ENCODE results near the gene SHISA8. TPM values are rescaled to one million over a fixed set of nuclear protein-coding genes. Genes with fewer than 3 reads are reported as not detected.

The SHISA8 gene
- total and polyA plus RNA-seq, 2 of the 13 experiments (the other 11 are each of a cell fraction or from before 2014, with no cell fraction given) = not detected

- Histone ChIP-seq H4K20me1 (ENCODE audit: insufficient read depth, low read length) (no peaks in the 10 kb centered on the region), H3K4me3 (replicated peaks in 1 of 3; ENCODE audit: insufficient read depth in 1 of 3, low read depth in 2 of 3, low read length in 3 of 3) (no peak overlapping the region), H3K36me3 (replicated peaks in 1 of 2; ENCODE audit: control insufficient read depth in 1 of 2, insufficient read depth in 2 of 2, low read length in 2 of 2) (peaks cover 30 to 83% of the 10 kb centered on the region in 2 experiments), H3K4me1 (ENCODE audit: insufficient read depth, low read length) (no peaks in the 10 kb centered on the region), H3K9ac (ENCODE audit: insufficient read depth, low read depth, low read length) (no peak overlapping the region), H3K27me3 (ENCODE audit: control insufficient read depth in 1 of 2, insufficient read depth in 2 of 2, low read length in 2 of 2) (no peaks in the 10 kb centered on the region), H3K27ac (ENCODE audit: extremely low read length, insufficient read depth, low read length) (no peak overlapping the region), H3K4me2 (ENCODE audit: low read depth, low read length) (no peak overlapping the region), H3K79me2 (ENCODE audit: insufficient read depth, low read length) (no peaks in the 10 kb centered on the region), H2AFZ (ENCODE audit: low read length) (no peak overlapping the region), H3K9me3 (ENCODE audit: low read length) (no peaks in the 10 kb centered on the region)
- 91% methylated on average over 2 of the region's 2 CpGs for WGBS (ENCODE audit: low lambda C conversion rate)
- no peak for FAIRE-seq
- no peak for DNase-seq (ENCODE audit: low spot score)
- TF ChIP-seq PHF8 (CRISPR knock-in tag; IDR thresholded peaks at IDR 0.05) (no peak), PHB2 (IDR thresholded peaks at IDR 0.05; ENCODE audit: partially characterized antibody) (no peak), HHEX (CRISPR knock-in tag; IDR thresholded peaks at IDR 0.05) (no peak), ZNF776 (CRISPR knock-in tag; IDR thresholded peaks at IDR 0.05) (no peak), ZNF883 (CRISPR knock-in tag; IDR thresholded peaks at IDR 0.05; ENCODE audit: not compliant biosample characterization) (no peak), KAT8 (CRISPR knock-in tag; IDR thresholded peaks at IDR 0.05) (no peak)
- in situ Hi-C loops (cut with HindIII; ENCODE audit: extremely low pct_ligation_motif_present, low pct_unique_long_range_greater_than_20kb) (no loop called here), intact Hi-C loops (cut with micrococcal nuclease; ENCODE audit: unreplicated experiment) (no loop called here)
- BruUV-seq (replicated peaks) = no TSS peak
- ChIA-PET CTCF (ENCODE audit: low intra/inter-chr PET ratio, low total read pairs) (no interaction called here), POLR2A (no interaction called here)
- ATAC-seq = no peak
Observed at GRCh38 chr22:41874090-41874489, 40.8 kb downstream of the SHISA8 start.

DNA sequence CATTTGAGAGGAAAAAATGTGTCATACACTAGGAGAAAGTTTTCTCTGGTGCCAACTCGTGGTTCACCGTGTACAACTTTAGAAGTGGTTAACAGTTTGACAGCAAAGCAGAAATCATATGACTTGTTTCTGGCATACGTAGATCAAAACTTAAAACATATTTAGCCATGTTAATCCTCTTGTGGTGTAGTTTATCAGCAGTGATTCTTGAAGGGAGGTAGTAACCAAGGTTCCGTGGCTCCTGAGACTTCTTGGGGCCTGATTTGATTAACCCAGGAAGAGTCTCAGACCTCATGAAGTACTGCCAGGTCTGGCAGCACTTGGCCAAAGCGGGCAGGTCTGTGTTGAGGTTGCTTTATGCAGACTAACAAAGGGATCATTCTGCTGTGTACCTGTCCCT lies 41.5 kb downstream of the SHISA8 start:
- Histone ChIP-seq H3K4me1 (ENCODE audit: insufficient read depth, low read length) (no peaks in the 10 kb centered on the region), H3K27ac (ENCODE audit: extremely low read length, insufficient read depth, low read length) (no peak overlapping the region), H3K9ac (ENCODE audit: insufficient read depth, low read depth, low read length) (no peak overlapping the region), H4K20me1 (ENCODE audit: insufficient read depth, low read length) (no peaks in the 10 kb centered on the region), H3K36me3 (replicated peaks in 1 of 2; ENCODE audit: control insufficient read depth in 1 of 2, insufficient read depth in 2 of 2, low read length in 2 of 2) (peaks cover 32 to 83% of the 10 kb centered on the region in 2 experiments), H3K4me2 (ENCODE audit: low read depth, low read length) (no peak overlapping the region), H3K79me2 (ENCODE audit: insufficient read depth, low read length) (no peaks in the 10 kb centered on the region), H2AFZ (ENCODE audit: low read length) (no peak overlapping the region), H3K4me3 (replicated peaks in 1 of 3; ENCODE audit: insufficient read depth in 1 of 3, low read depth in 2 of 3, low read length in 3 of 3) (no peak overlapping the region), H3K9me3 (ENCODE audit: low read length) (no peaks in the 10 kb centered on the region), H3K27me3 (ENCODE audit: control insufficient read depth in 1 of 2, insufficient read depth in 2 of 2, low read length in 2 of 2) (no peaks in the 10 kb centered on the region)
- ChIA-PET CTCF (ENCODE audit: low intra/inter-chr PET ratio, low total read pairs) (no interaction called here), POLR2A (no interaction called here)
- intact Hi-C loops (cut with micrococcal nuclease; ENCODE audit: unreplicated experiment) = no loop called here
- WGBS (ENCODE audit: low lambda C conversion rate) = 98% methylated on average over 4 of the region's 5 CpGs
- no TSS peak for BruUV-seq (replicated peaks)
- DNase-seq (ENCODE audit: low spot score) (no peak), ATAC-seq (no peak), FAIRE-seq (no peak)
- in situ Hi-C loops (cut with HindIII; ENCODE audit: extremely low pct_ligation_motif_present, low pct_unique_long_range_greater_than_20kb) = no loop called here
- TF ChIP-seq ZNF629 (CRISPR knock-in tag; conservative IDR thresholded peaks at IDR 0.05) = no peak
- TF ChIP-seq EEA1 (CRISPR knock-in tag; IDR thresholded peaks at IDR 0.05; ENCODE audit: borderline replicate concordance) = no peak
- no peak for TF ChIP-seq ZNF577 (CRISPR knock-in tag; IDR thresholded peaks at IDR 0.05; ENCODE audit: borderline replicate concordance, low read depth)
- no peak for TF ChIP-seq MYNN (CRISPR knock-in tag; IDR thresholded peaks at IDR 0.05; ENCODE audit: low read depth)
- no peak for TF ChIP-seq MAX (IDR thresholded peaks at IDR 0.05)
- no peak for TF ChIP-seq ZFP90 (CRISPR knock-in tag; IDR thresholded peaks at IDR 0.05; ENCODE audit: borderline replicate concordance)
- TF ChIP-seq PRDM4 (CRISPR knock-in tag; IDR thresholded peaks at IDR 0.05; ENCODE audit: borderline replicate concordance) = no peak
- TF ChIP-seq MXI1 (IDR thresholded peaks at IDR 0.05; ENCODE audit: borderline replicate concordance, low read depth, low read length) = no peak
- TF ChIP-seq, protein P1, sequence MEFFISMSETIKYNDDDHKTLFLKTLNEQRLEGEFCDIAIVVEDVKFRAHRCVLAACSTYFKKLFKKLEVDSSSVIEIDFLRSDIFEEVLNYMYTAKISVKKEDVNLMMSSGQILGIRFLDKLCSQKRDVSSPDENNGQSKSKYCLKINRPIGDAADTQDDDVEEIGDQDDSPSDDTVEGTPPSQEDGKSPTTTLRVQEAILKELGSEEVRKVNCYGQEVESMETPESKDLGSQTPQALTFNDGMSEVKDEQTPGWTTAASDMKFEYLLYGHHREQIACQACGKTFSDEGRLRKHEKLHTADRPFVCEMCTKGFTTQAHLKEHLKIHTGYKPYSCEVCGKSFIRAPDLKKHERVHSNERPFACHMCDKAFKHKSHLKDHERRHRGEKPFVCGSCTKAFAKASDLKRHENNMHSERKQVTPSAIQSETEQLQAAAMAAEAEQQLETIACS (CRISPR knock-in tag; IDR thresholded peaks at IDR 0.05) = no peak
- TF ChIP-seq FOXP1 (IDR thresholded peaks at IDR 0.05) = no peak
- TF ChIP-seq FOXP1 (CRISPR knock-in tag; IDR thresholded peaks at IDR 0.05) = no peak
- no peak for TF ChIP-seq TCF12 (IDR thresholded peaks at IDR 0.05)
- TF ChIP-seq TCF12 (CRISPR knock-in tag; IDR thresholded peaks at IDR 0.05) = no peak
- TF ChIP-seq SIN3B (IDR thresholded peaks at IDR 0.05; ENCODE audit: low read length) = no peak

Data from HepG2 (cell line).